Stimulated activated CD4-positive, alpha-beta T cell treated with anti-CD3 and anti-CD28 coated beads, Interleukin-2, amount 100 ng/mL, for 4 hours (primary cell): ENCODE measurements around the gene C21orf91.
"Not testable (repeated sequence)": the region's sequence is repeated elsewhere in the genome, so short reads cannot be mapped to it uniquely, and the experiment has no call there.

ENCODE experiments used
- DNase-seq: peaks from one replicate; pipeline ENCODE4 v3.0.0-alpha.2; 2020; ENCODE audit warnings: low read depth

The C21orf91 gene

GRCh38 chr21:17777072-17777765 lies 41.9 kb downstream of the C21orf91 start:
- DNase-seq: no peak

- peak; percentile 30 for DNase-seq
Observed at GRCh38 chr21:17775431-17776126, 43.6 kb downstream of the C21orf91 start.

- not testable (repeated sequence) for DNase-seq
Observed at GRCh38 chr21:17775021-17775420, 44.1 kb downstream of the C21orf91 start.

- no peak for DNase-seq
Observed at GRCh38 chr21:17769447-17769845, 49.7 kb downstream of the C21orf91 start.

- DNase-seq: no peak
Observed at GRCh38 chr21:17768840-17769446, 50.2 kb downstream of the C21orf91 start.

GRCh38 chr21:17765207-17765606 lies 53.9 kb downstream of the C21orf91 start:
- DNase-seq: no peak

GRCh38 chr21:17763288-17764037 lies 55.7 kb downstream of the C21orf91 start:
- no peak for DNase-seq

GRCh38 chr21:17759511-17760178 lies 59.5 kb downstream of the C21orf91 start:
- no peak for DNase-seq

GRCh38 chr21:17758683-17759082 lies 60.5 kb downstream of the C21orf91 start:
- DNase-seq: no peak

- DNase-seq: no peak
Observed at GRCh38 chr21:17757671-17758070, 61.5 kb downstream of the C21orf91 start.

- DNase-seq: no peak
Observed at GRCh38 chr21:17753736-17754135, 65.4 kb downstream of the C21orf91 start.

GRCh38 chr21:17752171-17752570 lies 67.0 kb downstream of the C21orf91 start:
- DNase-seq: no peak

GRCh38 chr21:17746920-17747319 lies 72.2 kb downstream of the C21orf91 start:
- no peak for DNase-seq

GRCh38 chr21:17745086-17745485 lies 74.1 kb downstream of the C21orf91 start:
- DNase-seq: no peak

GRCh38 chr21:17742940-17743592 lies 76.1 kb downstream of the C21orf91 start:
- no peak for DNase-seq

- no peak for DNase-seq
Observed at GRCh38 chr21:17742181-17742580, 77.0 kb downstream of the C21orf91 start.
